ENCODE data around the gene PLEKHS1.

GRCh38 chr10:113770346-113770745, 18.9 kb downstream of the PLEKHS1 start:
- TF ChIP-seq POLR2A (IDR thresholded peaks at IDR 0.05) (no peak), CTCF (IDR thresholded peaks at IDR 0.05 in 4 of 5, conservative IDR thresholded peaks at IDR 0.05 in 1 of 5) (no peak)
